ENCODE results near the gene POU6F1.

DNA sequence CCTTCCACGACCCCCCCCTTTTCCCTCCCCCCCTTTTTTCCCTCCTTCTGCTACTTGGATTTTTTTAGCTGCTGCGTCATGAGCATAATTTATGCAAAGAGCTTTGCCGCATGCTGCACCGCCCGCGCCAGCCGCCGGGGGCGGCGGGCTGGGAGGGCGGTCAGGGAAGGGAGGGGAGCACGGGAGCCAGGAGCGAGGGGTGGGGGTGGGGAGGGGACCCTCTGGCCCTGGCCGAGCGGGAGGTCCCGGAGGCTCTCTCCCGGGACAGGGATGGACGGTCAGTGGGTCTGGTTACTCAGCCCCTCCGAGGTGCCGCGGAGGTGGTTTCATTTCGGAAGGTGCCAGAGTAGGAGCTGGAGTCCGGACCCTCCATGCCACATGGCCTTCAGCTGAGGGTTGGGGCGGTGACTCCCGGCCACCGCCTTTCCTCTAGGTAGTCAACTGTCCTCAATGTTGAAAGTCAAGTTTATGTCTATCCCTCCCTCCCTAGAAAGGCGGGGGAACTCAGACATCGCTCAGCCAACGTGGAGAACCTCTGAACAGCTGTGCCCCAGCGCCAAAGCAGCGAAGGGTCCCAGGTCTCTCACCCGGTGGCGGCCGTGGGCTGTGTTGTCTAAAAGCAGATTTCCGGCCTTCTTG is at the start of gene POU6F1:
- TF ChIP-seq ZNF501 (tag by site-specific recombination; IDR thresholded peaks at IDR 0.05) (no peak), ZSCAN30 (tag by site-specific recombination; IDR thresholded peaks at IDR 0.05) (0 out of 2 replicates have a peak, but pooled peaks have one; percentile 19), ZBTB7A (tag by site-specific recombination; IDR thresholded peaks at IDR 0.05; ENCODE audit: low read depth) (no peak), ZNF121 (tag by site-specific recombination; IDR thresholded peaks at IDR 0.05) (no peak), SP2 (tag by site-specific recombination; IDR thresholded peaks at IDR 0.05) (peak; percentile 53), ZNF274 (IDR thresholded peaks at IDR 0.05; ENCODE audit: low read length) (no peak), ZNF274 (tag by site-specific recombination; IDR thresholded peaks at IDR 0.05; ENCODE audit: borderline replicate concordance) (no peak), ZBTB8A (tag by site-specific recombination; IDR thresholded peaks at IDR 0.05) (peak; percentile 11; the same call in 1 of the 2 replicates), ZNF510 (tag by site-specific recombination; IDR thresholded peaks at IDR 0.05; ENCODE audit: insufficient replicate concordance) (no peak)
- TF ChIP-seq, protein P1, sequence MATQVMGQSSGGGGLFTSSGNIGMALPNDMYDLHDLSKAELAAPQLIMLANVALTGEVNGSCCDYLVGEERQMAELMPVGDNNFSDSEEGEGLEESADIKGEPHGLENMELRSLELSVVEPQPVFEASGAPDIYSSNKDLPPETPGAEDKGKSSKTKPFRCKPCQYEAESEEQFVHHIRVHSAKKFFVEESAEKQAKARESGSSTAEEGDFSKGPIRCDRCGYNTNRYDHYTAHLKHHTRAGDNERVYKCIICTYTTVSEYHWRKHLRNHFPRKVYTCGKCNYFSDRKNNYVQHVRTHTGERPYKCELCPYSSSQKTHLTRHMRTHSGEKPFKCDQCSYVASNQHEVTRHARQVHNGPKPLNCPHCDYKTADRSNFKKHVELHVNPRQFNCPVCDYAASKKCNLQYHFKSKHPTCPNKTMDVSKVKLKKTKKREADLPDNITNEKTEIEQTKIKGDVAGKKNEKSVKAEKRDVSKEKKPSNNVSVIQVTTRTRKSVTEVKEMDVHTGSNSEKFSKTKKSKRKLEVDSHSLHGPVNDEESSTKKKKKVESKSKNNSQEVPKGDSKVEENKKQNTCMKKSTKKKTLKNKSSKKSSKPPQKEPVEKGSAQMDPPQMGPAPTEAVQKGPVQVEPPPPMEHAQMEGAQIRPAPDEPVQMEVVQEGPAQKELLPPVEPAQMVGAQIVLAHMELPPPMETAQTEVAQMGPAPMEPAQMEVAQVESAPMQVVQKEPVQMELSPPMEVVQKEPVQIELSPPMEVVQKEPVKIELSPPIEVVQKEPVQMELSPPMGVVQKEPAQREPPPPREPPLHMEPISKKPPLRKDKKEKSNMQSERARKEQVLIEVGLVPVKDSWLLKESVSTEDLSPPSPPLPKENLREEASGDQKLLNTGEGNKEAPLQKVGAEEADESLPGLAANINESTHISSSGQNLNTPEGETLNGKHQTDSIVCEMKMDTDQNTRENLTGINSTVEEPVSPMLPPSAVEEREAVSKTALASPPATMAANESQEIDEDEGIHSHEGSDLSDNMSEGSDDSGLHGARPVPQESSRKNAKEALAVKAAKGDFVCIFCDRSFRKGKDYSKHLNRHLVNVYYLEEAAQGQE (tag by site-specific recombination; IDR thresholded peaks at IDR 0.05) = no peak
- TF ChIP-seq, protein P2, sequence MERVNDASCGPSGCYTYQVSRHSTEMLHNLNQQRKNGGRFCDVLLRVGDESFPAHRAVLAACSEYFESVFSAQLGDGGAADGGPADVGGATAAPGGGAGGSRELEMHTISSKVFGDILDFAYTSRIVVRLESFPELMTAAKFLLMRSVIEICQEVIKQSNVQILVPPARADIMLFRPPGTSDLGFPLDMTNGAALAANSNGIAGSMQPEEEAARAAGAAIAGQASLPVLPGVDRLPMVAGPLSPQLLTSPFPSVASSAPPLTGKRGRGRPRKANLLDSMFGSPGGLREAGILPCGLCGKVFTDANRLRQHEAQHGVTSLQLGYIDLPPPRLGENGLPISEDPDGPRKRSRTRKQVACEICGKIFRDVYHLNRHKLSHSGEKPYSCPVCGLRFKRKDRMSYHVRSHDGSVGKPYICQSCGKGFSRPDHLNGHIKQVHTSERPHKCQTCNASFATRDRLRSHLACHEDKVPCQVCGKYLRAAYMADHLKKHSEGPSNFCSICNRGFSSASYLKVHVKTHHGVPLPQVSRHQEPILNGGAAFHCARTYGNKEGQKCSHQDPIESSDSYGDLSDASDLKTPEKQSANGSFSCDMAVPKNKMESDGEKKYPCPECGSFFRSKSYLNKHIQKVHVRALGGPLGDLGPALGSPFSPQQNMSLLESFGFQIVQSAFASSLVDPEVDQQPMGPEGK (tag by site-specific recombination; IDR thresholded peaks at IDR 0.05) = peak; percentile 92
- TF ChIP-seq, protein P3, sequence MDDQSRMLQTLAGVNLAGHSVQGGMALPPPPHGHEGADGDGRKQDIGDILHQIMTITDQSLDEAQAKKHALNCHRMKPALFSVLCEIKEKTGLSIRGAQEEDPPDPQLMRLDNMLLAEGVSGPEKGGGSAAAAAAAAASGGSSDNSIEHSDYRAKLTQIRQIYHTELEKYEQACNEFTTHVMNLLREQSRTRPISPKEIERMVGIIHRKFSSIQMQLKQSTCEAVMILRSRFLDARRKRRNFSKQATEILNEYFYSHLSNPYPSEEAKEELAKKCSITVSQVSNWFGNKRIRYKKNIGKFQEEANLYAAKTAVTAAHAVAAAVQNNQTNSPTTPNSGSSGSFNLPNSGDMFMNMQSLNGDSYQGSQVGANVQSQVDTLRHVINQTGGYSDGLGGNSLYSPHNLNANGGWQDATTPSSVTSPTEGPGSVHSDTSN (CRISPR knock-in tag; IDR thresholded peaks at IDR 0.05) = no peak
- TF ChIP-seq, protein P4, sequence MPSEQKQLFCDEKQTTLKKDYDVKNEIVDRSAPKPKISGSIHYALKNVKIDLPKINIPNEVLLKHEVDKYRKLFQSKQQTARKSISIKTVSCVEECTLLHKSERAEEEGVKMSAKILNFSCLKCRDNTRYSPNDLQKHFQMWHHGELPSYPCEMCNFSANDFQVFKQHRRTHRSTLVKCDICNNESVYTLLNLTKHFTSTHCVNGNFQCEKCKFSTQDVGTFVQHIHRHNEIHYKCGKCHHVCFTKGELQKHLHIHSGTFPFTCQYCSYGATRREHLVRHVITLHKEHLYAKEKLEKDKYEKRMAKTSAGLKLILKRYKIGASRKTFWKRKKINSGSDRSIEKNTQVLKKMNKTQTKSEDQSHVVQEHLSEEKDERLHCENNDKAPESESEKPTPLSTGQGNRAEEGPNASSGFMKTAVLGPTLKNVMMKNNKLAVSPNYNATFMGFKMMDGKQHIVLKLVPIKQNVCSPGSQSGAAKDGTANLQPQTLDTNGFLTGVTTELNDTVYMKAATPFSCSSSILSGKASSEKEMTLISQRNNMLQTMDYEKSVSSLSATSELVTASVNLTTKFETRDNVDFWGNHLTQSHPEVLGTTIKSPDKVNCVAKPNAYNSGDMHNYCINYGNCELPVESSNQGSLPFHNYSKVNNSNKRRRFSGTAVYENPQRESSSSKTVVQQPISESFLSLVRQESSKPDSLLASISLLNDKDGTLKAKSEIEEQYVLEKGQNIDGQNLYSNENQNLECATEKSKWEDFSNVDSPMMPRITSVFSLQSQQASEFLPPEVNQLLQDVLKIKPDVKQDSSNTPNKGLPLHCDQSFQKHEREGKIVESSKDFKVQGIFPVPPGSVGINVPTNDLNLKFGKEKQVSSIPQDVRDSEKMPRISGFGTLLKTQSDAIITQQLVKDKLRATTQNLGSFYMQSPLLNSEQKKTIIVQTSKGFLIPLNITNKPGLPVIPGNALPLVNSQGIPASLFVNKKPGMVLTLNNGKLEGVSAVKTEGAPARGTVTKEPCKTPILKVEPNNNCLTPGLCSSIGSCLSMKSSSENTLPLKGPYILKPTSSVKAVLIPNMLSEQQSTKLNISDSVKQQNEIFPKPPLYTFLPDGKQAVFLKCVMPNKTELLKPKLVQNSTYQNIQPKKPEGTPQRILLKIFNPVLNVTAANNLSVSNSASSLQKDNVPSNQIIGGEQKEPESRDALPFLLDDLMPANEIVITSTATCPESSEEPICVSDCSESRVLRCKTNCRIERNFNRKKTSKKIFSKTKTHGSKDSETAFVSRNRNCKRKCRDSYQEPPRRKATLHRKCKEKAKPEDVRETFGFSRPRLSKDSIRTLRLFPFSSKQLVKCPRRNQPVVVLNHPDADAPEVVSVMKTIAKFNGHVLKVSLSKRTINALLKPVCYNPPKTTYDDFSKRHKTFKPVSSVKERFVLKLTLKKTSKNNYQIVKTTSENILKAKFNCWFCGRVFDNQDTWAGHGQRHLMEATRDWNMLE (tag by site-specific recombination; conservative IDR thresholded peaks at IDR 0.05; ENCODE audit: low read depth) = no peak
- TF ChIP-seq, protein P5, sequence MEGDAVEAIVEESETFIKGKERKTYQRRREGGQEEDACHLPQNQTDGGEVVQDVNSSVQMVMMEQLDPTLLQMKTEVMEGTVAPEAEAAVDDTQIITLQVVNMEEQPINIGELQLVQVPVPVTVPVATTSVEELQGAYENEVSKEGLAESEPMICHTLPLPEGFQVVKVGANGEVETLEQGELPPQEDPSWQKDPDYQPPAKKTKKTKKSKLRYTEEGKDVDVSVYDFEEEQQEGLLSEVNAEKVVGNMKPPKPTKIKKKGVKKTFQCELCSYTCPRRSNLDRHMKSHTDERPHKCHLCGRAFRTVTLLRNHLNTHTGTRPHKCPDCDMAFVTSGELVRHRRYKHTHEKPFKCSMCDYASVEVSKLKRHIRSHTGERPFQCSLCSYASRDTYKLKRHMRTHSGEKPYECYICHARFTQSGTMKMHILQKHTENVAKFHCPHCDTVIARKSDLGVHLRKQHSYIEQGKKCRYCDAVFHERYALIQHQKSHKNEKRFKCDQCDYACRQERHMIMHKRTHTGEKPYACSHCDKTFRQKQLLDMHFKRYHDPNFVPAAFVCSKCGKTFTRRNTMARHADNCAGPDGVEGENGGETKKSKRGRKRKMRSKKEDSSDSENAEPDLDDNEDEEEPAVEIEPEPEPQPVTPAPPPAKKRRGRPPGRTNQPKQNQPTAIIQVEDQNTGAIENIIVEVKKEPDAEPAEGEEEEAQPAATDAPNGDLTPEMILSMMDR (tag by site-specific recombination; IDR thresholded peaks at IDR 0.05) = peak; percentile 31; the same call in 1 of the 2 replicates

All from HEK293 (cell line).